Esophagus muscularis mucosa (tissue), 4 donors: ENCODE results near the gene VILL. TPM values are rescaled to one million over a fixed set of nuclear protein-coding genes. Genes with fewer than 3 reads are reported as not detected.

ENCODE experiments used
- DNase-seq: peaks from one replicate; pipeline ENCODE4 v3.0.0-alpha.2; 2017; ENCODE audit errors: extremely low spot score
- H3K27ac ChIP-seq, 4 donors: fragments of 200-600 bp; sonication (generic); replicated peaks in 1 of 4; 1 replicate in 3 of 4; 2 replicates in 1 of 4; pipeline ENCODE4 v1.5.1; 2016 to 2019; ENCODE audit warnings: mild to moderate bottlenecking in 1 of 4
- H3K27me3 ChIP-seq, 4 donors: fragments of 200-600 bp; sonication (generic); one replicate each; pipeline versions ENCODE4 v1.5.1 to v1.6.0; 2016 to 2019
- H3K36me3 ChIP-seq, 4 donors: fragments of 200-600 bp; sonication (generic); one replicate each; pipeline ENCODE4 v1.5.1; 2016 to 2019
- H3K4me1 ChIP-seq, 4 donors: fragments of 200-600 bp; sonication (generic); one replicate each; pipeline ENCODE4 v1.5.1; 2016 to 2019
- H3K4me3 ChIP-seq, 4 donors: fragments of 200-600 bp; sonication (generic); 1 replicate in 2 of 4; 2 replicates in 2 of 4; pipeline ENCODE4 v1.5.1; 2016 to 2019; ENCODE audit warnings: mild to moderate bottlenecking in 4 of 4, moderate library complexity in 1 of 4
- H3K9me3 ChIP-seq, 4 donors: fragments of 200-600 bp; sonication (generic); 1 replicate in 3 of 4; 2 replicates in 1 of 4; pipeline ENCODE4 v1.5.1; 2016 to 2019
- CTCF ChIP-seq, 3 experiments: fragments of 200-600 bp in 2 of 3; fragments of 450-650 bp in 1 of 3; sonication (generic) in 2 of 3; IDR thresholded peaks; one replicate each; pipeline ENCODE4 v1.5.1; 2017 to 2019; ENCODE audit warnings: antibody characterized with exemption in 3 of 3, mild to moderate bottlenecking in 2 of 3, moderate library complexity in 1 of 3
- EP300 ChIP-seq: sonication (generic); formaldehyde crosslinking; IDR thresholded peaks from one replicate; pipeline ENCODE4 v1.6.1; 2017; ENCODE audit warnings: antibody characterized with exemption
- POLR2A ChIP-seq: fragments of 450-650 bp; IDR thresholded peaks from one replicate; pipeline ENCODE4 v1.6.1; 2017; ENCODE audit warnings: antibody characterized with exemption, moderate library complexity, mild to moderate bottlenecking, low read depth
- POLR2AphosphoS5 ChIP-seq, 2 donors: sonication (generic); formaldehyde crosslinking; IDR thresholded peaks; one replicate each; pipeline ENCODE4 v1.6.1; 2017; ENCODE audit warnings: antibody characterized with exemption in 2 of 2
- WGBS: methylation state at CpG from one replicate; pipeline ENCODE4 v1.1.5; 2018; 5-methylcytosine and 5-hydroxymethylcytosine counted together
- intact Hi-C: fragments of 100-400 bp; cut with DNase I; formaldehyde crosslinking; loops from one replicate; pipeline ENCODE4 v1.15.1; 2023
- total RNA-seq, 4 donors: library from RNA; depleted of rRNA; stranded (reverse); fragments of >200 nt; gene quantifications; one replicate each; pipeline versions ENCODE4 v1.1.0 to v1.2.1, GENCODE V29; 2016

The VILL gene
- total RNA-seq, 4 donors from 2014 or later = 3.2 to 5.1 (median 4.4) TPM

GRCh38 chr3:38027466-38028465 is 37.2 kb downstream of the VILL start:
- Histone ChIP-seq H3K4me1 (peaks cover 32 to 67% (median 61%) of the 10 kb centered on the region in 4 donors), H3K27me3 (no peaks in the 10 kb centered on the region), H3K4me3 (peak overlapping the region in 1 of 4 donors; percentile 68)

GRCh38 chr3:38028621-38029361 is 38.2 kb downstream of the VILL start:
- H3K27me3 ChIP-seq = no peaks in the 10 kb centered on the region
- DNase-seq = no peak
- intact Hi-C loops = no loop called here
- H3K4me3 ChIP-seq = peak overlapping the region; percentile 68 to 86 (median 75)
- no peaks in the 10 kb centered on the region for H3K36me3 ChIP-seq
- H3K27ac ChIP-seq = peak overlapping the region; percentile 87 to 93 (median 90)
- peaks cover 27 to 61% (median 54%) of the 10 kb centered on the region in 4 donors for H3K4me1 ChIP-seq
- TF ChIP-seq EP300 (no peak), CTCF (IDR thresholded peaks at IDR 0.05) (no peak), POLR2AphosphoS5 (IDR thresholded peaks at IDR 0.05) (no peak), POLR2A (no peak)
- no peaks in the 10 kb centered on the region for H3K9me3 ChIP-seq
- 43% methylated on average over 20 of the region's 45 CpGs for WGBS

More at GRCh38 chr3:38027466-38028465, 37.2 kb downstream of the VILL start:
- Histone ChIP-seq H3K36me3 (no peaks in the 10 kb centered on the region), H3K27ac (peak overlapping the region; percentile 87 to 93 (median 90)), H3K9me3 (no peaks in the 10 kb centered on the region)
- WGBS = 88% methylated on average over 6 of the region's 6 CpGs
- DNase-seq = no peak
- no peak for TF ChIP-seq CTCF (IDR thresholded peaks at IDR 0.05)
- no peak for TF ChIP-seq POLR2AphosphoS5 (IDR thresholded peaks at IDR 0.05)
- no peak for TF ChIP-seq POLR2A
- TF ChIP-seq EP300 = no peak
- intact Hi-C loops = no loop called here

- no peaks in the 10 kb centered on the region for H3K9me3 ChIP-seq
- peaks cover 27 to 55% (median 52%) of the 10 kb centered on the region in 4 donors for H3K4me1 ChIP-seq
- 0% methylated on average over 11 of the region's 75 CpGs for WGBS
Observed at GRCh38 chr3:38029400-38030125, 39.0 kb downstream of the VILL start, which contains the start of gene PLCD1. Gene PLCD1, minus strand, starts transcription at chr3:38029642. Its CDS starts 103 bp downstream, at chr3:38029539.

More at GRCh38 chr3:38029400-38030125, 39.0 kb downstream of the VILL start, which contains the start of gene PLCD1:
- H3K36me3 ChIP-seq = no peaks in the 10 kb centered on the region
- peak within 1 kb of the TSS; percentile 87 to 93 (median 90) for H3K27ac ChIP-seq
- peak; percentile 72 to 87 for TF ChIP-seq POLR2AphosphoS5 (IDR thresholded peaks at IDR 0.05)
- peak in 1 of 3 experiments; percentile 6 for TF ChIP-seq CTCF (IDR thresholded peaks at IDR 0.05)
- no peak for TF ChIP-seq EP300
- peak; percentile 35 for TF ChIP-seq POLR2A
- intact Hi-C loops = no loop called here
- no peak for DNase-seq
- H3K4me3 ChIP-seq = peak within 1 kb of the TSS; percentile 68 to 86 (median 75)
- H3K27me3 ChIP-seq = no peaks in the 10 kb centered on the region
